ENCODE results near the gene NGLY1.

NGLY1 gene

GRCh38 chr3:25782938-25783660, at the start of gene NGLY1:
Gene NGLY1 (minus strand): TSS chr3:25783443. CDS start chr3:25783390, 53 bp downstream.
- peak within 1 kb of the TSS; percentile 71 for H3K4me3 ChIP-seq (ENCODE audit: low read depth, low read length)

- H3K4me3 ChIP-seq (ENCODE audit: low read depth, low read length): no peak overlapping the region
Observed at GRCh38 chr3:25831578-25831977, 48.3 kb upstream of the NGLY1 start.

GRCh38 chr3:25830373-25831280, 47.4 kb upstream of the NGLY1 start:
- no peak overlapping the region for H3K4me3 ChIP-seq (ENCODE audit: low read depth, low read length)

GRCh38 chr3:25826510-25826909, 43.3 kb upstream of the NGLY1 start:
- H3K4me3 ChIP-seq (ENCODE audit: low read depth, low read length): no peak overlapping the region

- no peak overlapping the region for H3K4me3 ChIP-seq (ENCODE audit: low read depth, low read length)
Observed at GRCh38 chr3:25823314-25823713, 40.1 kb upstream of the NGLY1 start.

- H3K4me3 ChIP-seq (ENCODE audit: low read depth, low read length): no peak overlapping the region
Observed at GRCh38 chr3:25821746-25822573, 38.7 kb upstream of the NGLY1 start.

- H3K4me3 ChIP-seq (ENCODE audit: low read depth, low read length): no peak overlapping the region
Observed at GRCh38 chr3:25820816-25821486, 37.7 kb upstream of the NGLY1 start.

- no peak overlapping the region for H3K4me3 ChIP-seq (ENCODE audit: low read depth, low read length)
Observed at GRCh38 chr3:25820366-25820765, 37.1 kb upstream of the NGLY1 start.

- H3K4me3 ChIP-seq (ENCODE audit: low read depth, low read length): no peak overlapping the region
Observed at GRCh38 chr3:25818335-25818734, 35.1 kb upstream of the NGLY1 start.

GRCh38 chr3:25817638-25818037, 34.4 kb upstream of the NGLY1 start:
- H3K4me3 ChIP-seq (ENCODE audit: low read depth, low read length): no peak overlapping the region

GRCh38 chr3:25817107-25817506, 33.9 kb upstream of the NGLY1 start:
- no peak overlapping the region for H3K4me3 ChIP-seq (ENCODE audit: low read depth, low read length)

- H3K4me3 ChIP-seq (ENCODE audit: low read depth, low read length): no peak overlapping the region
Observed at GRCh38 chr3:25812644-25813043, 29.4 kb upstream of the NGLY1 start.

- H3K4me3 ChIP-seq (ENCODE audit: low read depth, low read length): no peak overlapping the region
Observed at GRCh38 chr3:25804676-25805075, 21.4 kb upstream of the NGLY1 start.

- H3K4me3 ChIP-seq (ENCODE audit: low read depth, low read length): no peak overlapping the region
Observed at GRCh38 chr3:25803833-25804232, 20.6 kb upstream of the NGLY1 start.

- no peak overlapping the region for H3K4me3 ChIP-seq (ENCODE audit: low read depth, low read length)
Observed at GRCh38 chr3:25801786-25802185, 18.5 kb upstream of the NGLY1 start.

GRCh38 chr3:25789596-25790556, 6.6 kb upstream of the NGLY1 start, which contains the start of gene OXSM:
Gene OXSM (plus strand): TSS chr3:25790090. CDS start chr3:25791021, 931 bp downstream.
- peak within 1 kb of the TSS; percentile 66 for H3K4me3 ChIP-seq (ENCODE audit: low read depth, low read length)

GRCh38 chr3:25789209-25789595, 6.0 kb upstream of the NGLY1 start:
- peak overlapping the region; percentile 66 for H3K4me3 ChIP-seq (ENCODE audit: low read depth, low read length)

GRCh38 chr3:25787689-25788088, 4.4 kb upstream of the NGLY1 start:
- H3K4me3 ChIP-seq (ENCODE audit: low read depth, low read length): no peak overlapping the region

GRCh38 chr3:25785826-25786225, 2.6 kb upstream of the NGLY1 start:
- H3K4me3 ChIP-seq (ENCODE audit: low read depth, low read length): no peak overlapping the region

Measured in iPS-11a (cell line).